Smooth muscle cell (in vitro differentiated cells): ENCODE measurements around the gene TPRG1L. TPM values are rescaled to one million over a fixed set of nuclear protein-coding genes. Genes with fewer than 3 reads are reported as not detected.

Experiments used
- DNase-seq: peaks from one replicate; lab custom pipeline; 2025; ENCODE audit not compliant: unreplicated experiment; lab: John Stamatoyannopoulos, UW
- H2AFZ ChIP-seq: fragments of 200-600 bp; sonication (generic); 2 replicates; pipeline ENCODE4 v1.6.0; 2016; ENCODE audit warnings: antibody characterized with exemption, low read depth, mild to moderate bottlenecking
- H3F3A ChIP-seq: fragments of 200-600 bp; sonication (generic); 2 replicates; pipeline ENCODE4 v1.6.0; 2017; ENCODE audit warnings: antibody characterized with exemption, low read depth
- H3K27ac ChIP-seq: fragments of 200-600 bp; sonication (generic); 2 replicates; pipeline ENCODE4 v1.5.1; 2016; ENCODE audit warnings: low read depth, mild to moderate bottlenecking
- H3K27me3 ChIP-seq: fragments of 200-600 bp; sonication (generic); 2 replicates; pipeline ENCODE4 v1.6.1; 2016; ENCODE audit warnings: low read depth, mild to moderate bottlenecking
- H3K36me3 ChIP-seq: fragments of 200-600 bp; sonication (generic); 2 replicates; pipeline ENCODE4 v1.5.1; 2016; ENCODE audit warnings: low read depth
- H3K4me1 ChIP-seq: fragments of 200-600 bp; sonication (generic); 2 replicates; pipeline ENCODE4 v1.5.1; 2016; ENCODE audit warnings: low read depth
- H3K4me2 ChIP-seq: fragments of 200-600 bp; sonication (generic); 2 replicates; pipeline ENCODE4 v1.6.0; 2016; ENCODE audit warnings: mild to moderate bottlenecking
- H3K4me3 ChIP-seq: fragments of 200-600 bp; sonication (generic); 2 replicates; pipeline ENCODE4 v1.5.1; 2016; ENCODE audit warnings: mild to moderate bottlenecking
- H3K79me2 ChIP-seq: fragments of 200-600 bp; sonication (generic); 2 replicates; pipeline ENCODE4 v1.6.0; 2016; ENCODE audit warnings: low read depth, mild to moderate bottlenecking
- H3K9ac ChIP-seq: fragments of 200-600 bp; sonication (generic); 2 replicates; pipeline ENCODE4 v1.6.0; 2016; ENCODE audit warnings: low read depth
- H3K9me3 ChIP-seq: fragments of 200-600 bp; sonication (generic); replicated peaks from 2 replicates; pipeline ENCODE4 v1.5.1; 2016; ENCODE audit warnings: low read depth
- H4K20me1 ChIP-seq: fragments of 200-600 bp; sonication (generic); 2 replicates; pipeline ENCODE4 v1.6.0; 2016; ENCODE audit warnings: low read depth
- WGBS: methylation state at CpG from one replicate; pipeline ENCODE4 v1.1.7; 2016; ENCODE audit warnings: low lambda C conversion rate; 5-methylcytosine and 5-hydroxymethylcytosine counted together
- polyA plus RNA-seq: library from polyadenylated mRNA; unstranded; fragments of >200 nt; fragmentation: Nextera tagmentation; extraction: Ambion mirVana; gene quantifications from 2 replicates; pipeline ENCODE4 v1.2.1, GENCODE V29; 2016
- total RNA-seq: library from RNA; depleted of rRNA; stranded (reverse); fragments of >200 nt; gene quantifications from 2 replicates; pipeline ENCODE4 v1.2.3, GENCODE V29; 2014
- TF ChIP-seq, protein P1 (sequence below): fragments of 200-600 bp; sonication (generic); IDR thresholded peaks from 2 replicates; pipeline ENCODE4 v1.5.1; 2017; ENCODE audit warnings: borderline replicate concordance, mild to moderate bottlenecking, antibody characterized with exemption; ENCODE audit not compliant: insufficient read depth, poor library complexity, severe bottlenecking

Gene TPRG1L
- total and polyA plus RNA-seq, 2 experiments from 2014 or later = 20.7 to 35.0 TPM

DNA sequence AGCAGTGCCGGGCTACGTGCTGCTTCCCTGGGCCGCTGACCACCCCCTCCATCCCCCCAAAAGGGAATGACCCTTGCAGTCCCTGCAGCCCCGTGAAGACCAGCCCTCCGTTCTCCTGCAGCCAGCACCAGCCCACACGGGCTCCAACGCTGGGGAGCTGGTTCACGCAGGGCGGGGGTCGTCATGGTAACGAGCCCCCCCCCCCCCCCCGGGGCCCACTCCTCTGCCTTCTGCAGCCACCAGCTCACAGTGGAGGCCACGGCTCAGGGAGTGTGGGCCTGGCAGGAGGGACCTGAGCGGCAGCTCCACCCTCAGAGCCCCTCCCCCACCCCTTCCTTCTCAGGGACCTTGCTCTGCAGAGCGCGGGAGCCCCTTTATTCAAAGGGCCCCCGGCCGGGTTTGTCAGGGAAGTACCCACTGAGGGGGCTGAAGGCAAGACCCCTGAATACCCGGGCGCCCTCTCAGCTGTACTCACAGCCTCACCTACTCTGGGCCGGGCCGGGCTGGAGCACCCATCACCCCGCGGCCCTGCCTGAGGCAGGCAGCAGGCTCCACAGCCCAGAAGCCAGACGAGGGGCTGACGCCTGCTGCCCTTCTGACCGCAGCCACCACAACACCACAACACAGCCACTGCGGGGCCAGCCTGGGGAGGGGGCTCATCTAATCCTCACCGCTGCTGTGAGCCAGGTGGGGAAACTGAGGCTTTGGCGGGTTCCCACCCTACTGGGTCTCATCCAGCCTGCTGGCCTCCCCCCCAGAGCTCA, 26.1 kb upstream of the TPRG1L start:
- Histone ChIP-seq H2AFZ (no peak overlapping the region), H3K4me1 (peaks cover 17% of the 10 kb centered on the region), H3K27me3 (no peaks in the 10 kb centered on the region), H3K36me3 (no peaks in the 10 kb centered on the region), H3K9ac (no peak overlapping the region), H4K20me1 (no peaks in the 10 kb centered on the region), H3F3A (no peaks in the 10 kb centered on the region), H3K4me2 (no peak overlapping the region), H3K4me3 (no peak overlapping the region), H3K9me3 (no peaks in the 10 kb centered on the region), H3K27ac (no peak overlapping the region), H3K79me2 (no peaks in the 10 kb centered on the region)
- TF ChIP-seq, protein P1, sequence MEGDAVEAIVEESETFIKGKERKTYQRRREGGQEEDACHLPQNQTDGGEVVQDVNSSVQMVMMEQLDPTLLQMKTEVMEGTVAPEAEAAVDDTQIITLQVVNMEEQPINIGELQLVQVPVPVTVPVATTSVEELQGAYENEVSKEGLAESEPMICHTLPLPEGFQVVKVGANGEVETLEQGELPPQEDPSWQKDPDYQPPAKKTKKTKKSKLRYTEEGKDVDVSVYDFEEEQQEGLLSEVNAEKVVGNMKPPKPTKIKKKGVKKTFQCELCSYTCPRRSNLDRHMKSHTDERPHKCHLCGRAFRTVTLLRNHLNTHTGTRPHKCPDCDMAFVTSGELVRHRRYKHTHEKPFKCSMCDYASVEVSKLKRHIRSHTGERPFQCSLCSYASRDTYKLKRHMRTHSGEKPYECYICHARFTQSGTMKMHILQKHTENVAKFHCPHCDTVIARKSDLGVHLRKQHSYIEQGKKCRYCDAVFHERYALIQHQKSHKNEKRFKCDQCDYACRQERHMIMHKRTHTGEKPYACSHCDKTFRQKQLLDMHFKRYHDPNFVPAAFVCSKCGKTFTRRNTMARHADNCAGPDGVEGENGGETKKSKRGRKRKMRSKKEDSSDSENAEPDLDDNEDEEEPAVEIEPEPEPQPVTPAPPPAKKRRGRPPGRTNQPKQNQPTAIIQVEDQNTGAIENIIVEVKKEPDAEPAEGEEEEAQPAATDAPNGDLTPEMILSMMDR = no peak
- DNase-seq = no peak
- 70% methylated on average over 25 of the region's 30 CpGs for WGBS

DNA sequence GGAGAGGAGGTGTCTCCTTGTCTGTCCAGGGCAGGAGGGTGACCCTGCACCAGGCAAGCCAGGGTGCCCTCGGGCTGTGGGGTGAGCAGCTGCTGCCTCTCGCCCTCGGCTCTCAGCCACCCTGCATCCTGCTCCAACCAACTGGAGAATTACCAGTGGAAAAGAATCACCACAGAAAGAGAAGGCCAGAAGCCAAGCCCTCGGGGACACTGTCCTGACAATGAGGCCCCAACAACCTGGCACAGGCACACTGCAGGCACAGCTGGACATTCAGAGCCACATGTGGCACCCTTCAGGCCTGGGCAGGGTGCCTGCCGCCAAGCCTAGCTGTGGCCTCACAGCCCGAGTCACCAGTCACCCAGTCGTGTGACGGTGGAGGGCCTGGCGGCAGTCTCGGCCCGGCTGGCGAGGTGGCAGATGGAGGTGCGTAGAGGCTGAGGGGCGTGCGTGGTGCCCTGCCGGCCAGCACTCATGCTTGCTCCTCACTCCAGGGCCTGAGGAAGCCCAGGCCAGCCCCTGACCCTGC, 25.5 kb upstream of the TPRG1L start:
- Histone ChIP-seq H3K9ac (no peak overlapping the region), H3K79me2 (no peaks in the 10 kb centered on the region), H4K20me1 (no peaks in the 10 kb centered on the region), H3K4me3 (no peak overlapping the region), H3K9me3 (no peaks in the 10 kb centered on the region), H3K27me3 (no peaks in the 10 kb centered on the region), H3K4me1 (peaks cover 17% of the 10 kb centered on the region), H3K36me3 (no peaks in the 10 kb centered on the region), H3K4me2 (no peak overlapping the region), H3F3A (no peaks in the 10 kb centered on the region), H2AFZ (no peak overlapping the region), H3K27ac (no peak overlapping the region)
- TF ChIP-seq, protein P1 = no peak
- 86% methylated on average over 16 of the region's 16 CpGs for WGBS
- no peak for DNase-seq

DNA sequence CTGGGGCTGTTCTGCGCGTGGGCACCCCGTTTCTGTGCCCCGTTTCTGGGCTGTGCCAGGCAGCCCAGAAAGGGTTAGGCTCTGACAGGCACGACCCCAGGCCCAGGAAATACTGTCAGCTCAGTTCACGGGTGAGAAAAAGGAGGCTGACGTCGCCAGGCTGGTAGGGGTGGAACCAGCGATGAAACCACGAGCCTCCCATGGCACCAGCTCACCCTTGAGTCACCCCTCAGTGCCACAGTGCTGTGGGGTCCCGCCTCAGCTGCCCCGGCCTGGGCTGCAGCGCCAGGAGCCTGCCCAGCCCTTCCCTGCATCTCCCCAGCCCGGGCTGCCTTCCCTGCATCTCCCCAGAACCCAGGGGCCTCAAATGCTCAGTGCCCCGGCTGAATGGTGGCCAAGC, 25.0 kb upstream of the TPRG1L start:
- H3K27ac ChIP-seq = no peak overlapping the region
- TF ChIP-seq, protein P1 = no peak
- H3K4me1 ChIP-seq = peaks cover 17% of the 10 kb centered on the region
- WGBS = 90% methylated on average over 15 of the region's 15 CpGs
- H3K4me2 ChIP-seq = no peak overlapping the region
- no peaks in the 10 kb centered on the region for H3F3A ChIP-seq
- no peaks in the 10 kb centered on the region for H4K20me1 ChIP-seq
- no peaks in the 10 kb centered on the region for H3K9me3 ChIP-seq
- no peaks in the 10 kb centered on the region for H3K27me3 ChIP-seq
- no peak overlapping the region for H3K4me3 ChIP-seq
- DNase-seq = no peak
- H3K79me2 ChIP-seq = no peaks in the 10 kb centered on the region
- no peak overlapping the region for H2AFZ ChIP-seq
- H3K9ac ChIP-seq = no peak overlapping the region
- no peaks in the 10 kb centered on the region for H3K36me3 ChIP-seq

DNA sequence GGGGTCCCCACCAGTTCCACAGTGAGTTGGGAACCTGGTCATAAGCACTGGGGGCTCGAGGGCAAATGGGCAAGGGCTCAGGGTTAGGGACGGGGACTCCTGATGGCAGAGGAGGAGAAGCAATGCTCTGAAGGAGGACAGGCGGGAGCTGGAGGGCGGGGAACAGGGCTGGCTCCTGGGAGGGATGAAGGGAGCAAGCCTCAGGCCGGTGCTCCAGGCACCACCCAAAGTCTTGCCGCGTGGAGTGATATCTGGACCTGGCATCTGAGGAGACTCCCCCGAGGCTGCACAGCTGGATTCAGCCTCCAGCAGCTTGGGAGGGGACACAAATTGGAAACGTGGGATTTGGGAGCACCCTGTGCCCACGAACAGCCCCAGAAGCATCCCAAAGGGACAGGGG, 24.5 kb upstream of the TPRG1L start:
- DNase-seq = no peak
- Histone ChIP-seq H3F3A (no peaks in the 10 kb centered on the region), H3K4me3 (no peak overlapping the region), H3K36me3 (no peaks in the 10 kb centered on the region), H3K79me2 (no peaks in the 10 kb centered on the region), H3K9me3 (no peaks in the 10 kb centered on the region), H3K9ac (no peak overlapping the region), H3K27me3 (no peaks in the 10 kb centered on the region), H3K4me2 (no peak overlapping the region), H4K20me1 (no peaks in the 10 kb centered on the region), H3K4me1 (peaks cover 17% of the 10 kb centered on the region), H2AFZ (no peak overlapping the region), H3K27ac (no peak overlapping the region)
- WGBS = 94% methylated on average over 10 of the region's 10 CpGs
- TF ChIP-seq, protein P1 = no peak
